H9 (cell line): ENCODE results near the gene MARCHF3. TPM values are rescaled to one million over a fixed set of nuclear protein-coding genes. Genes with fewer than 3 reads are reported as not detected.

Source experiments
- DNase-seq: peaks from one replicate; pipeline ENCODE4 v3.0.0-alpha.2; 2017
- H2AFZ ChIP-seq: one replicate; pipeline ENCODE4 v1.6.1; 2013; ENCODE audit warnings: mild to moderate bottlenecking, low read length, control low read depth, moderate library complexity
- H2AK5ac ChIP-seq: 2 replicates; pipeline ENCODE4 v1.6.1; 2013; ENCODE audit warnings: low read length, control low read depth, mixed read lengths; ENCODE audit not compliant: insufficient read length
- H2BK120ac ChIP-seq: one replicate; pipeline ENCODE4 v1.6.1; 2013; ENCODE audit warnings: low read depth, mild to moderate bottlenecking, low read length, control low read depth, inconsistent platforms; ENCODE audit not compliant: poor library complexity, severe bottlenecking
- H2BK12ac ChIP-seq: 2 replicates; pipeline ENCODE4 v1.6.1; 2013; ENCODE audit warnings: low read length, control low read depth, mixed read lengths, low read depth; ENCODE audit not compliant: insufficient read length
- H2BK15ac ChIP-seq: 2 replicates; pipeline ENCODE4 v1.6.1; 2013; ENCODE audit warnings: low read depth, low read length, control low read depth
- H2BK20ac ChIP-seq: one replicate; pipeline ENCODE4 v1.6.1; 2013; ENCODE audit warnings: low read depth, mild to moderate bottlenecking, low read length, control low read depth, inconsistent platforms; ENCODE audit not compliant: poor library complexity, severe bottlenecking
- H2BK5ac ChIP-seq: 2 replicates; pipeline ENCODE4 v1.6.1; 2013; ENCODE audit warnings: low read length, control low read depth, mixed read lengths; ENCODE audit not compliant: insufficient read length
- H3K14ac ChIP-seq: 2 replicates; pipeline ENCODE4 v1.6.1; 2013; ENCODE audit warnings: low read length, control low read depth; ENCODE audit not compliant: insufficient read depth
- H3K18ac ChIP-seq: 2 replicates; pipeline ENCODE4 v1.6.1; 2013; ENCODE audit warnings: low read depth, mild to moderate bottlenecking, mixed read lengths, low read length, control low read depth; ENCODE audit not compliant: insufficient read length
- H3K23ac ChIP-seq: 2 replicates; pipeline ENCODE4 v1.6.1; 2013; ENCODE audit warnings: low read length, control low read depth, mixed read lengths, low read depth; ENCODE audit not compliant: insufficient read length
- H3K23me2 ChIP-seq: 2 replicates; pipeline ENCODE4 v1.6.1; 2013; ENCODE audit warnings: low read depth, mild to moderate bottlenecking, mixed read lengths, low read length, control low read depth; ENCODE audit not compliant: insufficient read length, poor library complexity, severe bottlenecking
- H3K27ac ChIP-seq: 2 replicates; pipeline ENCODE4 v1.5.1; 2013; ENCODE audit warnings: low read length, control low read depth, mixed read lengths, low read depth; ENCODE audit not compliant: insufficient read length
- H3K27me3 ChIP-seq: 2 replicates; pipeline ENCODE4 v1.6.1; 2013; ENCODE audit warnings: low read length, control low read depth, inconsistent platforms; ENCODE audit not compliant: insufficient read depth
- H3K4ac ChIP-seq: 2 replicates; pipeline ENCODE4 v1.6.1; 2013; ENCODE audit warnings: low read depth, mild to moderate bottlenecking, control low read depth, inconsistent platforms, low read length, moderate library complexity
- H3K4me1 ChIP-seq: 2 replicates; pipeline ENCODE4 v1.6.1; 2013; ENCODE audit warnings: low read length, control low read depth, inconsistent platforms; ENCODE audit not compliant: insufficient read depth
- H3K4me2 ChIP-seq: 2 replicates; pipeline ENCODE4 v1.6.1; 2013; ENCODE audit warnings: low read length, control low read depth, mixed read lengths; ENCODE audit not compliant: insufficient read length, insufficient read depth
- H3K56ac ChIP-seq: 2 replicates; pipeline ENCODE4 v1.6.1; 2013; ENCODE audit warnings: low read depth, mild to moderate bottlenecking, mixed read lengths, low read length, control low read depth; ENCODE audit not compliant: insufficient read length
- H3K79me1 ChIP-seq: 2 replicates; pipeline ENCODE4 v1.6.1; 2013; ENCODE audit warnings: low read depth, mild to moderate bottlenecking, moderate library complexity, low read length, control low read depth, inconsistent platforms; ENCODE audit not compliant: insufficient read depth, poor library complexity, severe bottlenecking
- H3K79me2 ChIP-seq: 2 replicates; pipeline ENCODE4 v1.6.1; 2013; ENCODE audit warnings: low read length, control low read depth, inconsistent platforms; ENCODE audit not compliant: insufficient read depth
- H3K9ac ChIP-seq: 2 replicates; pipeline ENCODE4 v1.6.1; 2013; ENCODE audit warnings: low read length, control low read depth, mixed read lengths; ENCODE audit not compliant: insufficient read length; ENCODE audit errors: extremely low read depth
- H3K9me3 ChIP-seq: one replicate; pipeline ENCODE4 v1.6.1; 2013; ENCODE audit warnings: low read depth, low read length, inconsistent platforms; ENCODE audit not compliant: control insufficient read depth
- H3T11ph ChIP-seq: one replicate; pipeline ENCODE4 v1.6.1; 2013; ENCODE audit warnings: mild to moderate bottlenecking, low read length, control low read depth, inconsistent platforms
- H4K20me1 ChIP-seq: one replicate; pipeline ENCODE4 v1.6.1; 2013; ENCODE audit not compliant: control insufficient read depth, insufficient read length, insufficient read depth
- H4K5ac ChIP-seq: 2 replicates; pipeline ENCODE4 v1.6.1; 2013; ENCODE audit warnings: low read depth, mild to moderate bottlenecking, mixed read lengths, low read length, control low read depth; ENCODE audit not compliant: insufficient read length
- H4K8ac ChIP-seq: replicated peaks from 2 replicates; pipeline ENCODE4 v1.6.1; 2013; ENCODE audit warnings: low read length, control low read depth, mixed read lengths, low read depth; ENCODE audit not compliant: insufficient read length
- H4K91ac ChIP-seq: 2 replicates; pipeline ENCODE4 v1.6.1; 2013; ENCODE audit warnings: low read depth, mild to moderate bottlenecking, moderate library complexity, mixed read lengths, low read length, control low read depth; ENCODE audit not compliant: insufficient read length
- H3K27ac Mint-ChIP-seq, 3 experiments: 2 replicates in 2 of 3; 3 replicates in 1 of 3; pipeline ENCODE4 v1.8.0; 2020 to 2021; ENCODE audit warnings: mixed read lengths in 3 of 3, mild to moderate bottlenecking in 1 of 3, moderate library complexity in 1 of 3
- H3K27me3 Mint-ChIP-seq: 2 replicates; pipeline ENCODE4 v1.8.0; 2021; ENCODE audit warnings: low read depth, mild to moderate bottlenecking, moderate library complexity, mixed read lengths
- H3K36me3 Mint-ChIP-seq, 3 experiments: 2 replicates in 2 of 3; 3 replicates in 1 of 3; pipeline ENCODE4 v1.8.0; 2020 to 2021; ENCODE audit warnings: low read depth in 3 of 3, mixed read lengths in 3 of 3; ENCODE audit not compliant: insufficient read depth in 1 of 3
- H3K4me1 Mint-ChIP-seq, 2 experiments: 2 replicates each; pipeline ENCODE4 v1.8.0; 2020; ENCODE audit warnings: mixed read lengths in 2 of 2
- H3K4me3 Mint-ChIP-seq, 2 experiments: 2 replicates in 1 of 2; 3 replicates in 1 of 2; pipeline ENCODE4 v1.8.0; 2020 to 2021; ENCODE audit warnings: mild to moderate bottlenecking in 2 of 2, mixed read lengths in 2 of 2, moderate library complexity in 1 of 2
- H3K9me3 Mint-ChIP-seq, 2 experiments: 2 replicates in 1 of 2; 3 replicates in 1 of 2; pipeline ENCODE4 v1.8.0; 2020; ENCODE audit warnings: mild to moderate bottlenecking in 2 of 2, mixed read lengths in 2 of 2, moderate library complexity in 1 of 2
- WGBS: extraction: QIAGEN DNeasy Blood & Tissue Kit; methylation state at CpG from one replicate; pipeline ENCODE4 v1.1.7; 2013; ENCODE audit warnings: missing lambda C conversion rate, low lambda C conversion rate, mixed read lengths; ENCODE audit not compliant: insufficient read length; ENCODE audit errors: extremely low coverage; 5-methylcytosine and 5-hydroxymethylcytosine counted together
- total RNA-seq: library from RNA; stranded (reverse); gene quantifications from 2 replicates; pipeline ENCODE4 v1.2.1, GENCODE V29; 2021
- TF ChIP-seq, protein P1 (sequence below): fragments of 200-600 bp; sonication (generic); conservative IDR thresholded peaks from 3 replicates; pipeline ENCODE4 v1.8.0; 2021; ENCODE audit warnings: antibody characterized with exemption, mild to moderate bottlenecking

The MARCHF3 gene
- total RNA-seq, 1 experiment from 2014 or later = 17.7 TPM

DNA sequence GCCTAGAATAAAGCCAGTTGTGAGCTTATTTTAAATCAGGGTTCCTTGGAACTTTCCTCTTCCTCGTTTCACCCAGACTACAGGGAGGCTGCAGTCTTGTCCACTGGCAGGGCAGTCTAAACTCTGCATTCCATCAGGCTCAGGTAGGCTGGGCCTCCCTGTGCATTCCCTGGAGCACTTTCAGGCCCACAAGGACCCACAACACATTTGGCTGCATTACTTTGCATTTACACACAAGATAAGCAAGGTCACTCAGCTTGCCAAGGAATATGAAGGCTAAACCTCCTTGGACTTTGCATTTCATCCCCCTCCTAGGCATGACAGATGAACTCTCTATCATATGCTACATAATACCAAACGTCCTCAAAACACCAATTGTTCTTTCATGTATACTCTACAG lies 104.2 kb downstream of the MARCHF3 start:
- no peak overlapping the region for H4K91ac ChIP-seq
- no peak overlapping the region for H3K56ac ChIP-seq
- H2AK5ac ChIP-seq = no peak overlapping the region
- H3K4me1 Mint-ChIP-seq = peaks cover 22 to 24% of the 10 kb centered on the region in 2 experiments
- TF ChIP-seq, protein P1, sequence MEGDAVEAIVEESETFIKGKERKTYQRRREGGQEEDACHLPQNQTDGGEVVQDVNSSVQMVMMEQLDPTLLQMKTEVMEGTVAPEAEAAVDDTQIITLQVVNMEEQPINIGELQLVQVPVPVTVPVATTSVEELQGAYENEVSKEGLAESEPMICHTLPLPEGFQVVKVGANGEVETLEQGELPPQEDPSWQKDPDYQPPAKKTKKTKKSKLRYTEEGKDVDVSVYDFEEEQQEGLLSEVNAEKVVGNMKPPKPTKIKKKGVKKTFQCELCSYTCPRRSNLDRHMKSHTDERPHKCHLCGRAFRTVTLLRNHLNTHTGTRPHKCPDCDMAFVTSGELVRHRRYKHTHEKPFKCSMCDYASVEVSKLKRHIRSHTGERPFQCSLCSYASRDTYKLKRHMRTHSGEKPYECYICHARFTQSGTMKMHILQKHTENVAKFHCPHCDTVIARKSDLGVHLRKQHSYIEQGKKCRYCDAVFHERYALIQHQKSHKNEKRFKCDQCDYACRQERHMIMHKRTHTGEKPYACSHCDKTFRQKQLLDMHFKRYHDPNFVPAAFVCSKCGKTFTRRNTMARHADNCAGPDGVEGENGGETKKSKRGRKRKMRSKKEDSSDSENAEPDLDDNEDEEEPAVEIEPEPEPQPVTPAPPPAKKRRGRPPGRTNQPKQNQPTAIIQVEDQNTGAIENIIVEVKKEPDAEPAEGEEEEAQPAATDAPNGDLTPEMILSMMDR = no peak
- no peak overlapping the region for H3K18ac ChIP-seq
- no peak overlapping the region for H3T11ph ChIP-seq
- no peak overlapping the region for H3K4me3 Mint-ChIP-seq
- H2BK5ac ChIP-seq = no peak overlapping the region
- no peaks in the 10 kb centered on the region for H4K20me1 ChIP-seq
- H4K8ac ChIP-seq = no peak overlapping the region
- H2BK15ac ChIP-seq = no peak overlapping the region
- no peak overlapping the region for H3K4ac ChIP-seq
- H3K79me2 ChIP-seq = no peaks in the 10 kb centered on the region
- no peak overlapping the region; the same call in 1 of the 2 replicates for H3K14ac ChIP-seq
- no peak overlapping the region for H3K23ac ChIP-seq
- WGBS = no CpG with 5 or more reads among the region's 2 CpGs
- no peaks in the 10 kb centered on the region for H3K79me1 ChIP-seq
- no peaks in the 10 kb centered on the region for H3K27me3 ChIP-seq
- H3K36me3 Mint-ChIP-seq = no peaks in the 10 kb centered on the region
- no peaks in the 10 kb centered on the region; the same call in 1 of the 2 replicates for H3K4me1 ChIP-seq
- H3K27ac Mint-ChIP-seq = peak overlapping the region in 1 of 3 experiments; percentile 47; a peak in 2 of 7 replicates
- no peak overlapping the region for H2AFZ ChIP-seq
- H3K27ac ChIP-seq = no peak overlapping the region
- H3K9me3 ChIP-seq = no peaks in the 10 kb centered on the region
- no peak overlapping the region for H3K4me2 ChIP-seq
- DNase-seq = no peak
- no peaks in the 10 kb centered on the region for H3K23me2 ChIP-seq
- no peak overlapping the region for H3K9ac ChIP-seq
- H3K9me3 Mint-ChIP-seq = no peaks in the 10 kb centered on the region
- no peaks in the 10 kb centered on the region for H3K27me3 Mint-ChIP-seq
- no peak overlapping the region for H2BK20ac ChIP-seq
- H2BK120ac ChIP-seq = no peak overlapping the region
- no peak overlapping the region for H4K5ac ChIP-seq
- H2BK12ac ChIP-seq = no peak overlapping the region
